ENCODE results near the gene FANCE.

GRCh38 chr6:35442693-35443092, 9.4 kb upstream of the FANCE start:
- TF ChIP-seq CTCF (IDR thresholded peaks at IDR 0.05) (no peak), POLR2A (IDR thresholded peaks at IDR 0.05) (no peak)

Measured in body of pancreas (tissue), 4 donors.